Ascending aorta (tissue), 2 donors: ENCODE measurements around the gene PRAMEF14. TPM values are rescaled to one million over a fixed set of nuclear protein-coding genes. Genes with fewer than 3 reads are reported as not detected.
"Not testable (repeated sequence)": the region's sequence is repeated elsewhere in the genome, so short reads cannot be mapped to it uniquely, and the experiment has no call there.

Source experiments
- DNase-seq, 2 donors: peaks; one replicate each; pipeline ENCODE4 v3.0.0-alpha.2; 2019; ENCODE audit warnings: low spot score in 2 of 2
- H3K27ac ChIP-seq, 2 donors: fragments of 200-600 bp; sonication (generic); one replicate each; pipeline ENCODE4 v1.5.1; 2016 to 2017; ENCODE audit warnings: mild to moderate bottlenecking in 1 of 2
- H3K27me3 ChIP-seq: fragments of 200-600 bp; sonication (generic); one replicate; pipeline ENCODE4 v1.5.1; 2017
- H3K36me3 ChIP-seq, 2 donors: fragments of 200-600 bp; sonication (generic); one replicate each; pipeline ENCODE4 v1.5.1; 2016
- H3K4me1 ChIP-seq, 2 donors: fragments of 200-600 bp; sonication (generic); one replicate each; pipeline ENCODE4 v1.5.1; 2016 to 2017; ENCODE audit warnings: mild to moderate bottlenecking in 1 of 2
- H3K4me3 ChIP-seq, 2 donors: fragments of 200-600 bp; sonication (generic); one replicate each; pipeline ENCODE4 v1.5.1; 2016 to 2017; ENCODE audit warnings: mild to moderate bottlenecking in 1 of 2
- H3K9me3 ChIP-seq, 2 donors: fragments of 200-600 bp; sonication (generic); one replicate each; pipeline ENCODE4 v1.5.1; 2016
- intact Hi-C: fragments of 100-400 bp; cut with DNase I; formaldehyde crosslinking; loops from one replicate; pipeline ENCODE4 v1.15.1; 2023
- total RNA-seq: library from RNA; depleted of rRNA; stranded (reverse); fragments of >200 nt; gene quantifications from one replicate; pipeline ENCODE4 v1.1.0, GENCODE V29; 2016

The PRAMEF14 gene
- total RNA-seq, result not detected

GRCh38 chr1:13347034-13347433, at the start of gene PRAMEF14:
Gene PRAMEF14, minus strand, starts transcription at chr1:13347134. Its CDS starts 1,820 bp downstream, at chr1:13345314.
- DNase-seq, H3K4me3 ChIP-seq, H3K36me3 ChIP-seq, intact Hi-C loops, H3K27me3 ChIP-seq, H3K9me3 ChIP-seq, H3K4me1 ChIP-seq, H3K27ac ChIP-seq: not testable (repeated sequence)

GRCh38 chr1:13395311-13395710, 48.4 kb upstream of the PRAMEF14 start:
- intact Hi-C loops, H3K27me3 ChIP-seq, H3K4me1 ChIP-seq, H3K36me3 ChIP-seq, H3K4me3 ChIP-seq, H3K27ac ChIP-seq, H3K9me3 ChIP-seq, DNase-seq: not testable (repeated sequence)

- H3K36me3 ChIP-seq, H3K27ac ChIP-seq, H3K27me3 ChIP-seq, H3K4me1 ChIP-seq, DNase-seq, H3K4me3 ChIP-seq, intact Hi-C loops, H3K9me3 ChIP-seq: not testable (repeated sequence)
These were observed 47.8 kb upstream of the PRAMEF14 start for GRCh38 chr1:13394761-13395160.

DNA sequence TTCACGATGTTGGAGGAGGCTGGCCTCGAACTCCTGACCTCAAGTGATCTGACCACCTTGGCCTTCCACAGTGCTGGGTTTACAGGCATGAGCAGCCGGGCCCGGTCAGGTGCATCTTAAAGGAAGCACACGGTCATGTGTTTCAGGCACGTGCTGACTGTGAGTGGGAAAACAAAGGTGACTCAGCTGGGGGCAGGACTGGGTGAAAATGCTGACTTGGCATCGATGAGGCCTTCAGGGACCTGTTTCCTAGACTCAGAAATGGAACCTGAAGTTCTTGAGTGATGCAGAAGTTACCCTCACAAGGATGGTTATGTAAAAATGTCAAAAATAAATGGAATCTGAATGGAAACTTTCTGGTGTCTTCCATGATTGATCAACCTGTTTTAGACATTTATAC, 46.1 kb upstream of the PRAMEF14 start:
- not testable (repeated sequence) for H3K9me3 ChIP-seq

GRCh38 chr1:13389332-13389731, 42.4 kb upstream of the PRAMEF14 start, which contains the start of gene PRAMEF17:
Gene PRAMEF17, plus strand, starts transcription at chr1:13389632. Its CDS starts 26 bp downstream, at chr1:13389658.
- intact Hi-C loops, H3K4me3 ChIP-seq, H3K36me3 ChIP-seq, H3K27me3 ChIP-seq, H3K27ac ChIP-seq, H3K4me1 ChIP-seq, H3K9me3 ChIP-seq, DNase-seq: not testable (repeated sequence)

More for the DNA sequence above, 46.1 kb upstream of the PRAMEF14 start:
- H3K27me3 ChIP-seq, H3K36me3 ChIP-seq, DNase-seq, H3K4me1 ChIP-seq, H3K27ac ChIP-seq, H3K4me3 ChIP-seq, intact Hi-C loops: not testable (repeated sequence)

DNA sequence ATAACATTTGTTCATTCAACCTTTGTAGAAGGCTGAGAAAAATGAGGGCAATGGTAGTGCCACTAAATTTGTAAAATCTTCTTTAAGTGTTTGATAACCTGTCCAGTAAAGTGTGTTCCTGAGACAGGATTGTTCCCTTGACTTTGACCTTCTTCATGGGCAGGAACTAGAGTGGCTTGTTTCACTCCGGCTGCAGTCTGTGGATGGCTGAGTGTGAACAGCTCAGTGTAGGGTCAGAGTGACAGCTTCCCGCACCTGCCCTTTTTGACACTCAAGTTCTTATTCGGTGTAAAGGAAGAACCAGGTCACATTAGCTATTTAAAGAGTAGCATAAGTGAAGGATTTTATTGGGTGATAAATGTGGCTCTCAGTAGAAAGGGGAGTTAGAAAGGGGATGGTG, 33.4 kb upstream of the PRAMEF14 start:
- H3K4me3 ChIP-seq, intact Hi-C loops, DNase-seq, H3K27ac ChIP-seq, H3K4me1 ChIP-seq, H3K27me3 ChIP-seq, H3K9me3 ChIP-seq, H3K36me3 ChIP-seq: not testable (repeated sequence)

GRCh38 chr1:13378983-13379382, 32.0 kb upstream of the PRAMEF14 start:
- not testable (repeated sequence) for H3K4me1 ChIP-seq, H3K36me3 ChIP-seq

GRCh38 chr1:13368544-13368943, 21.6 kb upstream of the PRAMEF14 start:
- H3K27me3 ChIP-seq, DNase-seq, H3K4me3 ChIP-seq, H3K27ac ChIP-seq, intact Hi-C loops, H3K36me3 ChIP-seq, H3K9me3 ChIP-seq, H3K4me1 ChIP-seq: not testable (repeated sequence)

More at GRCh38 chr1:13378983-13379382, 32.0 kb upstream of the PRAMEF14 start:
- DNase-seq, H3K9me3 ChIP-seq, intact Hi-C loops, H3K27ac ChIP-seq, H3K4me3 ChIP-seq, H3K27me3 ChIP-seq: not testable (repeated sequence)

GRCh38 chr1:13366536-13366935, 19.6 kb upstream of the PRAMEF14 start:
- H3K27ac ChIP-seq, intact Hi-C loops, H3K4me3 ChIP-seq, H3K9me3 ChIP-seq, DNase-seq, H3K4me1 ChIP-seq, H3K27me3 ChIP-seq, H3K36me3 ChIP-seq: not testable (repeated sequence)

DNA sequence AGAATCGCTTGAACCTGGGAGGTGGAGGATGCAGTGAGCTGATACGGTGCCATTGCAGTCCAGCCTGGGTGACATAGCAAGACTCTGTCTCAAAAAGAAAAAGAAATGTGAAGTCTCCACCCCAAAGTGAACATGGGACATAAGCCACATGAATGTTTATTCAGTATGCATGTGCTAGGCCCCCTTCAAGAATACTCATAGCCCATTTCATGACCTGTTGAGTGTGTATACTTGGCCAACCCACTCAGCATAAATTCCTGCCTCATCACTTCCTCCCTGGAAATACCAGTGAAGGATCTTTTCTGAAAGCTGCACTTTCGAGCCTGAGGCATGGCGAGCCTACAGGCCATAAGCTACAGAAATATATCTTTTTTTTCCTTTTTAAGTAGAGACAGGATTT, 18.0 kb upstream of the PRAMEF14 start:
- H3K4me1 ChIP-seq, H3K4me3 ChIP-seq, H3K36me3 ChIP-seq, H3K27ac ChIP-seq, intact Hi-C loops, H3K27me3 ChIP-seq, DNase-seq, H3K9me3 ChIP-seq: not testable (repeated sequence)

DNA sequence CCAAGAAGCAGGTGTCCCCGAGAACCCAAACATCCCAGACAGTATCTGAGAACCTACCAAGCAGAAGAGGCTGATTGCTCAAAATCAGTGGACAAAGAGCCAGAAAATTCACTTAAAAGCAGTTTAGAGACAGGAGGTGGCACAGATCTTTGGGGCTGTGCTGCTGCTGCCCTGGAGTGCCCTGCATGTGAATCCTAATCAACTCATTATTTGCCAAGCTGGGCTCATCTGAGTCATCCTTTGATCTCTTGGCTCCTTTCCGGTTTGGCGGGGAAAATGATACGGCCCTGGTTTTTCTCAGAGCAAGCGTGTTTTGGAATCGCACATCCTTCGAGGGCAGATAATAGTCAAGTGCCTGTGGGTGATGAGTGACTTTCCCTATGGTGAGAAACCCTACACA, 15.4 kb upstream of the PRAMEF14 start:
- H3K36me3 ChIP-seq, DNase-seq, H3K9me3 ChIP-seq, H3K27me3 ChIP-seq, intact Hi-C loops, H3K4me3 ChIP-seq, H3K27ac ChIP-seq, H3K4me1 ChIP-seq: not testable (repeated sequence)
